Measurements from ENCODE around the gene PCDHA3.
"Not testable (repeated sequence)": the region's sequence is repeated elsewhere in the genome, so short reads cannot be mapped to it uniquely, and the experiment has no call there.

Gene PCDHA3

GRCh38 chr5:140806834-140807775 lies 6.2 kb downstream of the PCDHA3 start, which contains the start of gene PCDHA4:
Gene PCDHA4, plus strand, starts transcription at chr5:140807068.
- Histone ChIP-seq H3K9me3 (ENCODE audit: low read length) (no peaks in the 10 kb centered on the region), H3K4me3 (ENCODE audit: low read depth, low read length, poor library complexity, severe bottlenecking) (no peak within 1 kb of the TSS), H3F3A (ENCODE audit: insufficient read depth, low read length) (no peaks in the 10 kb centered on the region), H3K27me3 (ENCODE audit: insufficient read depth, low read length) (no peaks in the 10 kb centered on the region), H3K9ac (ENCODE audit: low read length) (no peak within 1 kb of the TSS), H3K4me2 (ENCODE audit: low read length) (no peak within 1 kb of the TSS), H3K36me3 (ENCODE audit: insufficient read depth, low read length) (no peaks in the 10 kb centered on the region), H3K9me2 (ENCODE audit: low read depth, low read length) (no peaks in the 10 kb centered on the region), H2AFZ (ENCODE audit: low read length) (no peak within 1 kb of the TSS), H4K20me1 (ENCODE audit: insufficient read depth, low read length) (no peaks in the 10 kb centered on the region), H3K27ac (ENCODE audit: low read depth, low read length, poor library complexity, severe bottlenecking) (no peak within 1 kb of the TSS), H3K4me1 (ENCODE audit: insufficient read depth, low read length, severe bottlenecking) (no peaks in the 10 kb centered on the region), H3K79me2 (ENCODE audit: insufficient read depth, low read length) (no peaks in the 10 kb centered on the region)
- TF ChIP-seq, protein P1, sequence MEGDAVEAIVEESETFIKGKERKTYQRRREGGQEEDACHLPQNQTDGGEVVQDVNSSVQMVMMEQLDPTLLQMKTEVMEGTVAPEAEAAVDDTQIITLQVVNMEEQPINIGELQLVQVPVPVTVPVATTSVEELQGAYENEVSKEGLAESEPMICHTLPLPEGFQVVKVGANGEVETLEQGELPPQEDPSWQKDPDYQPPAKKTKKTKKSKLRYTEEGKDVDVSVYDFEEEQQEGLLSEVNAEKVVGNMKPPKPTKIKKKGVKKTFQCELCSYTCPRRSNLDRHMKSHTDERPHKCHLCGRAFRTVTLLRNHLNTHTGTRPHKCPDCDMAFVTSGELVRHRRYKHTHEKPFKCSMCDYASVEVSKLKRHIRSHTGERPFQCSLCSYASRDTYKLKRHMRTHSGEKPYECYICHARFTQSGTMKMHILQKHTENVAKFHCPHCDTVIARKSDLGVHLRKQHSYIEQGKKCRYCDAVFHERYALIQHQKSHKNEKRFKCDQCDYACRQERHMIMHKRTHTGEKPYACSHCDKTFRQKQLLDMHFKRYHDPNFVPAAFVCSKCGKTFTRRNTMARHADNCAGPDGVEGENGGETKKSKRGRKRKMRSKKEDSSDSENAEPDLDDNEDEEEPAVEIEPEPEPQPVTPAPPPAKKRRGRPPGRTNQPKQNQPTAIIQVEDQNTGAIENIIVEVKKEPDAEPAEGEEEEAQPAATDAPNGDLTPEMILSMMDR (IDR thresholded peaks at IDR 0.05; ENCODE audit: low read length): peak; percentile 27; the same call in 1 of the 2 replicates
- no peak for TF ChIP-seq EZH2 (IDR thresholded peaks at IDR 0.05; ENCODE audit: borderline replicate concordance, low read length)

GRCh38 chr5:140808241-140808888 lies 7.5 kb downstream of the PCDHA3 start:
- not testable (repeated sequence) for H4K20me1 ChIP-seq (ENCODE audit: insufficient read depth, low read length); H3K9ac ChIP-seq (ENCODE audit: low read length); H3K27ac ChIP-seq (ENCODE audit: low read depth, low read length, poor library complexity, severe bottlenecking); H3K4me1 ChIP-seq (ENCODE audit: insufficient read depth, low read length, severe bottlenecking); H3K79me2 ChIP-seq (ENCODE audit: insufficient read depth, low read length); H3K27me3 ChIP-seq (ENCODE audit: insufficient read depth, low read length); H2AFZ ChIP-seq (ENCODE audit: low read length); H3K4me2 ChIP-seq (ENCODE audit: low read length); H3K9me3 ChIP-seq (ENCODE audit: low read length); H3F3A ChIP-seq (ENCODE audit: insufficient read depth, low read length); H3K4me3 ChIP-seq (ENCODE audit: low read depth, low read length, poor library complexity, severe bottlenecking); H3K36me3 ChIP-seq (ENCODE audit: insufficient read depth, low read length); H3K9me2 ChIP-seq (ENCODE audit: low read depth, low read length)

- no peaks in the 10 kb centered on the region for H3K9me2 ChIP-seq (ENCODE audit: low read depth, low read length)
- no peak overlapping the region for H2AFZ ChIP-seq (ENCODE audit: low read length)
- no peaks in the 10 kb centered on the region for H3K9me3 ChIP-seq (ENCODE audit: low read length)
- H3F3A ChIP-seq (ENCODE audit: insufficient read depth, low read length): no peaks in the 10 kb centered on the region
- H3K79me2 ChIP-seq (ENCODE audit: insufficient read depth, low read length): no peaks in the 10 kb centered on the region
- no peak overlapping the region for H3K4me2 ChIP-seq (ENCODE audit: low read length)
- H3K4me3 ChIP-seq (ENCODE audit: low read depth, low read length, poor library complexity, severe bottlenecking): no peak overlapping the region
- no peaks in the 10 kb centered on the region for H3K4me1 ChIP-seq (ENCODE audit: insufficient read depth, low read length, severe bottlenecking)
- no peak for TF ChIP-seq EZH2 (IDR thresholded peaks at IDR 0.05; ENCODE audit: borderline replicate concordance, low read length)
- TF ChIP-seq, protein P1 (IDR thresholded peaks at IDR 0.05; ENCODE audit: low read length): no peak
- no peaks in the 10 kb centered on the region for H3K27me3 ChIP-seq (ENCODE audit: insufficient read depth, low read length)
- H3K36me3 ChIP-seq (ENCODE audit: insufficient read depth, low read length): no peaks in the 10 kb centered on the region
- no peak overlapping the region for H3K27ac ChIP-seq (ENCODE audit: low read depth, low read length, poor library complexity, severe bottlenecking)
- H4K20me1 ChIP-seq (ENCODE audit: insufficient read depth, low read length): no peaks in the 10 kb centered on the region
- H3K9ac ChIP-seq (ENCODE audit: low read length): no peak overlapping the region
Observed at GRCh38 chr5:140808889-140809291, 8.0 kb downstream of the PCDHA3 start.
